DMS153 treated with DMSO at 0.1 percent for 48 hours (cell line): ENCODE measurements around the gene PAN3.

Source experiments
- DNase-seq: peaks from one replicate; lab custom pipeline; 2025; ENCODE audit not compliant: unreplicated experiment; lab: John Stamatoyannopoulos, UW

PAN3 gene

GRCh38 chr13:28204690-28205443 is 66.5 kb downstream of the PAN3 start:
- no peak for DNase-seq

GRCh38 chr13:28218679-28219078 is 80.3 kb downstream of the PAN3 start:
- DNase-seq, result no peak

- DNase-seq, result no peak
These were observed 81.2 kb downstream of the PAN3 start for GRCh38 chr13:28219408-28220099.

GRCh38 chr13:28220166-28220565 is 81.8 kb downstream of the PAN3 start:
- DNase-seq, result no peak

- no peak for DNase-seq
These were observed 91.4 kb downstream of the PAN3 start for GRCh38 chr13:28229522-28230411.

- DNase-seq, result no peak
These were observed 93.3 kb downstream of the PAN3 start for GRCh38 chr13:28231642-28232041.

- DNase-seq, result no peak
These were observed 99.6 kb downstream of the PAN3 start for GRCh38 chr13:28237944-28238343.

- DNase-seq, result no peak
These were observed 101.0 kb downstream of the PAN3 start for GRCh38 chr13:28239374-28239773.

- no peak for DNase-seq
These were observed 107.1 kb downstream of the PAN3 start for GRCh38 chr13:28245465-28245864.

GRCh38 chr13:28246891-28247290 is 108.5 kb downstream of the PAN3 start:
- no peak for DNase-seq

GRCh38 chr13:28248080-28248479 is 109.7 kb downstream of the PAN3 start:
- DNase-seq, result no peak

GRCh38 chr13:28250542-28250941 is 112.2 kb downstream of the PAN3 start:
- DNase-seq, result no peak

GRCh38 chr13:28251466-28251865 is 113.1 kb downstream of the PAN3 start:
- DNase-seq, result no peak

GRCh38 chr13:28252547-28252946 is 114.2 kb downstream of the PAN3 start:
- DNase-seq, result no peak

GRCh38 chr13:28257305-28257704 is 119.0 kb downstream of the PAN3 start:
- DNase-seq, result no peak

GRCh38 chr13:28258417-28258816 is 120.1 kb downstream of the PAN3 start:
- DNase-seq, result no peak

- DNase-seq, result no peak
These were observed 129.2 kb downstream of the PAN3 start for GRCh38 chr13:28267497-28267896.

GRCh38 chr13:28268800-28269223 is 130.5 kb downstream of the PAN3 start:
- DNase-seq, result no peak

- no peak for DNase-seq
These were observed 132.9 kb downstream of the PAN3 start for GRCh38 chr13:28271056-28271840.

GRCh38 chr13:28273919-28274318 is 135.6 kb downstream of the PAN3 start:
- no peak for DNase-seq

GRCh38 chr13:28282451-28282850 is 144.1 kb downstream of the PAN3 start:
- DNase-seq, result no peak
